DOHH2 (cell line): ENCODE results near the gene ANTXRL.

Experiments
- H3F3A ChIP-seq: fragments of 200-600 bp; sonication (generic), shearing (Covaris generic); 2 replicates; pipeline ENCODE4 v1.6.0; 2016; ENCODE audit warnings: antibody characterized with exemption, mild to moderate bottlenecking; ENCODE audit not compliant: control insufficient read depth, insufficient read depth
- H3K27ac ChIP-seq: fragments of 200-600 bp; sonication (generic); 2 replicates; pipeline ENCODE4 v1.5.1; 2014; ENCODE audit warnings: low read depth, mild to moderate bottlenecking, low read length, moderate library complexity
- H3K27me3 ChIP-seq: fragments of 200-600 bp; sonication (generic); 2 replicates; pipeline ENCODE4 v1.6.1; 2014; ENCODE audit warnings: mild to moderate bottlenecking, low read length, mixed read lengths; ENCODE audit not compliant: control insufficient read depth
- H3K36me3 ChIP-seq: fragments of 200-600 bp; sonication (generic); 2 replicates; pipeline ENCODE4 v1.6.1; 2014; ENCODE audit warnings: mild to moderate bottlenecking, low read length, moderate library complexity, mixed read lengths; ENCODE audit not compliant: control insufficient read depth
- H3K4me1 ChIP-seq: fragments of 200-600 bp; sonication (generic); 2 replicates; pipeline ENCODE4 v1.6.1; 2014; ENCODE audit warnings: mild to moderate bottlenecking, low read length, mixed read lengths; ENCODE audit not compliant: control insufficient read depth
- H3K4me2 ChIP-seq: fragments of 200-600 bp; sonication (generic); 2 replicates; pipeline ENCODE4 v1.6.0; 2014; ENCODE audit warnings: mild to moderate bottlenecking, low read length, moderate library complexity
- H3K4me3 ChIP-seq: fragments of 200-600 bp; sonication (generic); 2 replicates; pipeline ENCODE4 v1.5.1; 2014; ENCODE audit warnings: mild to moderate bottlenecking, low read length, mixed read lengths
- H3K79me2 ChIP-seq: fragments of 200-600 bp; sonication (generic); 2 replicates; pipeline ENCODE4 v1.6.1; 2014; ENCODE audit warnings: mild to moderate bottlenecking, low read length, mixed read lengths; ENCODE audit not compliant: control insufficient read depth
- H3K9me2 ChIP-seq: fragments of 200-600 bp; sonication (generic); replicated peaks from 2 replicates; pipeline ENCODE4 v1.6.1; 2014; ENCODE audit warnings: mild to moderate bottlenecking, low read length, mixed read lengths; ENCODE audit not compliant: control insufficient read depth
- H3K9me3 ChIP-seq: fragments of 200-600 bp; sonication (generic); 2 replicates; pipeline ENCODE4 v1.6.1; 2014; ENCODE audit warnings: antibody characterized with exemption, low read length, mixed read lengths; ENCODE audit not compliant: control insufficient read depth, insufficient read depth
- H4K20me1 ChIP-seq: fragments of 200-600 bp; sonication (generic); 2 replicates; pipeline ENCODE4 v1.6.0; 2014; ENCODE audit warnings: low read depth, mild to moderate bottlenecking, antibody characterized with exemption, low read length, moderate library complexity; ENCODE audit not compliant: control insufficient read depth, insufficient read depth
- CTCF ChIP-seq: fragments of 200-600 bp; sonication (generic); IDR thresholded peaks from one replicate; pipeline ENCODE4 v1.5.1; 2014; ENCODE audit warnings: antibody characterized with exemption, mild to moderate bottlenecking, low read depth, low read length; ENCODE audit not compliant: poor library complexity, severe bottlenecking
- EZH2phosphoT487 ChIP-seq: fragments of 200-600 bp; sonication (generic); IDR thresholded peaks from 2 replicates; pipeline ENCODE4 v1.6.1; 2017; ENCODE audit warnings: borderline replicate concordance, mild to moderate bottlenecking, antibody characterized with exemption, low read length, moderate library complexity, mixed read lengths

Gene ANTXRL

DNA sequence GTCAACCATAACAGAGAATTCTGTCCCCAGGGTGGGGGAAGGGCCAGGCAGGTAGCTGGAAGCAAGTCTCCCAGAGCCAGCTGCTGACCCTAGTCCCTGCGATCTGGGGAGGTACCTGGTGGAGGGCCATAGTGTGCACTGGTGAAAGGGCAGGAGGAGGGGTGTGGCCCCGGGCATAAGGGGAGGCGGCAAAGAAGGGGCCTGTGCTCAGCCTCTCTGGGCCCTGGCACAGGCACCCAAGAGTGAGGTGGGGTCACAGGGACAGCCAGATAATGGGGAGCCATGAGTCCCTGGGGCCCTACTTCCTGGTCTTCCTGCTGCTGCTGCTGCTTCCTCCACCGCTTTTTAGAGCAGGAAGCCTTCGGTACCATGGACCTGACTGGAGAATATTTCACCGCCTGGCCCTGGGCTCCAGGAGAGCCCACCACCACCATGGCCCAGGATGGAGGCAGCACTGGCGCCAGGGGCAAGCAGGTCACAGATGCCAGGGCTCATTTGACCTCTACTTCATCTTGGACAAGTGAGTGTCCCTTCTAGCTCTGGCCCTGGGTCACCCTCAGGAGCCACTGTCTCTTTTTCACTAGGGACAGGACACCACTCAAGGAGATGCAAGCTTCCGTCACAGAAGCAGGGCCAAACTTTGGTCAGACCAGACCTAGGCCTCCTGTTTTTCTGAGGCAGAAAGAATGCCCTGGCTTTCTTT lies at the start of gene ANTXRL:
Gene ANTXRL, plus strand, starts transcription at position 7 of the 703 bp plus-strand sequence. Its CDS starts 266 bp downstream, at position 273.
- no peaks in the 10 kb centered on the region for H3K36me3 ChIP-seq
- no peaks in the 10 kb centered on the region for H3K9me3 ChIP-seq
- no peaks in the 10 kb centered on the region for H3F3A ChIP-seq
- no peaks in the 10 kb centered on the region for H4K20me1 ChIP-seq
- no peak within 1 kb of the TSS for H3K4me2 ChIP-seq
- peaks cover 24% of the 10 kb centered on the region for H3K4me1 ChIP-seq
- no peaks in the 10 kb centered on the region for H3K9me2 ChIP-seq
- H3K4me3 ChIP-seq: no peak within 1 kb of the TSS
- TF ChIP-seq CTCF (no peak), EZH2phosphoT487 (no peak)
- no peak within 1 kb of the TSS for H3K27ac ChIP-seq
- no peaks in the 10 kb centered on the region for H3K79me2 ChIP-seq
- peaks cover 26% of the 10 kb centered on the region for H3K27me3 ChIP-seq

- no peak overlapping the region for H3K4me2 ChIP-seq
- no peak overlapping the region for H3K27ac ChIP-seq
- H3F3A ChIP-seq: no peaks in the 10 kb centered on the region
- H3K27me3 ChIP-seq: no peaks in the 10 kb centered on the region
- H3K4me1 ChIP-seq: no peaks in the 10 kb centered on the region
- no peaks in the 10 kb centered on the region for H3K79me2 ChIP-seq
- H4K20me1 ChIP-seq: no peaks in the 10 kb centered on the region
- H3K36me3 ChIP-seq: no peaks in the 10 kb centered on the region
- H3K9me2 ChIP-seq: no peaks in the 10 kb centered on the region
- H3K4me3 ChIP-seq: no peak overlapping the region
- H3K9me3 ChIP-seq: no peaks in the 10 kb centered on the region
- no peak for TF ChIP-seq CTCF
Measured at GRCh38 chr10:46237815-46238510, 48.8 kb upstream of the ANTXRL start.

DNA sequence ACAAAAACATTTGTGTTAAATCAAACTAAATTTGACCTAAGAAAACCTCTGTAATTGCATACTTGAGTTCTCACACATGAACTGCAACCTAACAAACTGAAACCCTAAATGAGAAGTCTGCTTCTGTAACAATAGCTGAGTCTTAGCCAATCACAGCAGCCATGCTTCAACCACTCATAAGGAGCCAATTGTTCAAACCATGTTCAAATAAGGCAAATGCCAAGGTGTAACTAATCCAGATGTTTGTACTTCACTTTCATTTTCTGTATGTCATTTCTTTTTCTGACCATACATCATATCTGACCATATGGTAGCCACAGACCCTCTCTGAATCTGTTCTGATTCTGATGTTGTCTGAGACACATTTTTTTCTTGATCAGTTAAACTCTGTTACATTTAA lies 47.5 kb upstream of the ANTXRL start:
- Histone ChIP-seq H3K4me1 (no peaks in the 10 kb centered on the region), H3K27ac (no peak overlapping the region), H3K79me2 (no peaks in the 10 kb centered on the region), H3K9me3 (no peaks in the 10 kb centered on the region), H3K4me2 (no peak overlapping the region), H3K9me2 (no peaks in the 10 kb centered on the region), H3K27me3 (no peaks in the 10 kb centered on the region), H3F3A (no peaks in the 10 kb centered on the region), H4K20me1 (no peaks in the 10 kb centered on the region), H3K36me3 (no peaks in the 10 kb centered on the region), H3K4me3 (no peak overlapping the region)
- no peak for TF ChIP-seq EZH2phosphoT487
- TF ChIP-seq CTCF: no peak
